Naive thymus-derived CD4-positive, alpha-beta T cell (primary cell): ENCODE data around the gene ABCG4. TPM values are rescaled to one million over a fixed set of nuclear protein-coding genes. Genes with fewer than 3 reads are reported as not detected.

ENCODE experiments used
- ATAC-seq: fragments of 150-1000 bp; cut with Tn5 transposase; 2 replicates; pipeline ENCODE4 v1.10.0; 2021; ENCODE audit warnings: mild to moderate bottlenecking, moderate library complexity
- CTCF ChIA-PET: fragments of 350-600 bp; sonication (Branson Sonifier 250); formaldehyde crosslinking; loops from one replicate; lab custom pipeline; 2021; ENCODE audit warnings: antibody characterized with exemption; lab: Charles Lee
- POLR2A ChIA-PET: fragments of 350-600 bp; sonication (Branson Sonifier 250); formaldehyde crosslinking; loops from one replicate; lab custom pipeline; 2021; ENCODE audit warnings: antibody characterized with exemption, inconsistent platforms; lab: Charles Lee
- DNase-seq, 9 donors: peaks; one replicate each; pipeline versions ENCODE4 v3.0.0 to v3.0.0-alpha.2; 2020 to 2022; ENCODE audit warnings: mixed read lengths in 1 of 9
- H3K27ac ChIP-seq: one replicate; pipeline ENCODE4 v1.7.0; 2013; ENCODE audit warnings: mild to moderate bottlenecking, low read depth, low read length, moderate library complexity
- H3K27me3 ChIP-seq, 2 donors: one replicate each; pipeline ENCODE4 v1.7.0; 2013; ENCODE audit warnings: low read length in 2 of 2, mild to moderate bottlenecking in 2 of 2, moderate library complexity in 2 of 2; ENCODE audit not compliant: control insufficient read depth in 2 of 2, insufficient read depth in 2 of 2
- H3K36me3 ChIP-seq, 3 experiments: 1 replicate in 2 of 3; 2 replicates in 1 of 3; pipeline ENCODE4 v1.7.0; 2013; ENCODE audit warnings: low read length in 3 of 3, mild to moderate bottlenecking in 3 of 3, moderate library complexity in 1 of 3; ENCODE audit not compliant: insufficient read depth in 3 of 3, control insufficient read depth in 2 of 3
- H3K4me1 ChIP-seq, 2 donors: one replicate each; pipeline ENCODE4 v1.7.0; 2013; ENCODE audit warnings: low read length in 2 of 2, mild to moderate bottlenecking in 2 of 2, moderate library complexity in 1 of 2; ENCODE audit not compliant: control insufficient read depth in 2 of 2, insufficient read depth in 2 of 2
- H3K4me3 ChIP-seq: 2 replicates; pipeline ENCODE4 v1.7.0; 2013; ENCODE audit warnings: mild to moderate bottlenecking, low read length
- H3K9me3 ChIP-seq, 3 experiments: 1 replicate in 2 of 3; 2 replicates in 1 of 3; pipeline ENCODE4 v1.7.0; 2013; ENCODE audit warnings: low read length in 3 of 3; ENCODE audit not compliant: control insufficient read depth in 2 of 3
- H3K27ac Mint-ChIP-seq, 9 donors: one replicate each; pipeline ENCODE4 v1.8.0; 2020 to 2022; ENCODE audit warnings: mixed read lengths in 9 of 9, mild to moderate bottlenecking in 8 of 9, moderate library complexity in 5 of 9, inconsistent platforms in 2 of 9
- H3K27me3 Mint-ChIP-seq, 5 donors: one replicate each; pipeline ENCODE4 v1.8.0; 2021 to 2022; ENCODE audit warnings: mixed read lengths in 5 of 5, mild to moderate bottlenecking in 1 of 5
- H3K36me3 Mint-ChIP-seq, 5 donors: one replicate each; pipeline ENCODE4 v1.8.0; 2020 to 2022; ENCODE audit warnings: mixed read lengths in 5 of 5, mild to moderate bottlenecking in 3 of 5, inconsistent platforms in 1 of 5
- H3K4me1 Mint-ChIP-seq, 7 donors: one replicate each; pipeline ENCODE4 v1.8.0; 2020 to 2022; ENCODE audit warnings: mixed read lengths in 7 of 7, mild to moderate bottlenecking in 3 of 7, inconsistent platforms in 1 of 7
- H3K4me3 Mint-ChIP-seq, 10 donors: one replicate each; pipeline ENCODE4 v1.8.0; 2020 to 2022; ENCODE audit warnings: mild to moderate bottlenecking in 10 of 10, mixed read lengths in 10 of 10, moderate library complexity in 6 of 10, inconsistent platforms in 2 of 10
- H3K9me3 Mint-ChIP-seq, 11 donors: one replicate each; pipeline ENCODE4 v1.8.0; 2020 to 2022; ENCODE audit warnings: mixed read lengths in 11 of 11, mild to moderate bottlenecking in 4 of 11, inconsistent platforms in 1 of 11, moderate library complexity in 1 of 11
- intact Hi-C, 2 donors: fragments of 100-400 bp; cut with micrococcal nuclease; formaldehyde crosslinking; loops; one replicate each; pipeline ENCODE4 v1.15.1; 2023
- polyA plus RNA-seq, 2 donors: library from polyadenylated mRNA; unstranded; fragments of 300-500 nt; fragmentation: Illumina TruSeq; gene quantifications; one replicate each; pipeline ENCODE4 v1.2.3, GENCODE V29; 2021
- total RNA-seq, 6 experiments: library from RNA in 5 of 6; stranded (reverse) in 5 of 6; gene quantifications; 1 replicate in 5 of 6; 2 replicates in 1 of 6; pipeline ENCODE4 v1.2.3 and lab custom pipeline; 2021 to 2026

The ABCG4 gene
- total RNA-seq (under 1 TPM in 1 of 5 experiments, not detected in 4; 0.13 TPM), polyA plus RNA-seq (not detected), total RNA-seq (lab: John Stamatoyannopoulos, UW) (not detected)

DNA sequence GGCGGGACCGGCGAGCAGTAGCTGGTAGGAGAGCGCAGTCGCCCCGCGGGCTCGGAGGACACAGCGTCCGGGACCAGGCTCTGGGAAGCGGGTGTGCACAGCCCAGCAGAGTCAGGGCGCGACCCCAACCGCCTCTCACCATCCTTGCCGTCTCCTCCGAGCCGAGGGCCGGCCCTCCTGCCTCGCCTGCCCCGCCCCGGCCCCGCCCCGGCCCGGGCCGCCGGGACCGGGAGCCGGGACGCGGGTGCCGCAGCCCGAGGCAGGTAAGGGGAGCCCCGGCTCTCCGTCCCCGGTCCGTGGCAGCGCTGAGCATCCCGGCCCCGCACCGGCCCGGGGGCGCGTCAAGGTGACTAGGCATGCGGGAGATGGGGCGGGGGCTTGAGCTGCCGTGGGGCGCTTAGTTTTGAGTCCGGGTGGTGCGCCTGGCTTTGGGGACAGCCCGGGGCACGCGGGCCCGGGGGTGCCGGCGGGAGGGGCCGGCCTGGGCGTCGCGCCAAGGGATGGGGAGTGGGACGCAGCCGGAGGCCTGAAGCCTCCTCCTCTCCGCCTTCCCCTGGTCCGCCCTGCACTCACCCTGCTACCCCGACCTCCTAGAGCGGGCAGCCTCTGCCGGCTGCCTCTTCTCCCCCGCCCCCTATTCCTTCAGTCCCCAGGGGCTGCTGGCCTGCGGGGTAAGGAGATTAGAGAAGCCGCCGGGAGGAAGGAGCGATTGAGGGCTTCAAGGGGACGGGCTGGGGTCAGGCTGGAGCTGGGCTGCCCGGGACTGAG is at the start of gene ABCG4:
Gene ABCG4, plus strand, starts transcription at position 35 of the 768 bp plus-strand sequence. CDS start 914 bp downstream, outside the sequence.
- Histone ChIP-seq H3K27ac (no peak within 1 kb of the TSS), H3K9me3 (no peaks in the 10 kb centered on the region), H3K4me1 (peaks cover 0 to 11% of the 10 kb centered on the region in 2 donors), H3K36me3 (no peaks in the 10 kb centered on the region), H3K27me3 (no peaks in the 10 kb centered on the region), H3K4me3 (peak within 1 kb of the TSS; percentile 52)
- H3K27me3 Mint-ChIP-seq: peaks cover 25 to 71% (median 28%) of the 10 kb centered on the region in 5 donors
- H3K4me3 Mint-ChIP-seq: peak within 1 kb of the TSS; percentile 76 to 86 (median 79)
- ATAC-seq: peak; percentile 50
- peak in 7 of 9 donors; percentile 17 to 52 (median 24) for DNase-seq
- peaks cover 0 to 26% (median 17%) of the 10 kb centered on the region in 7 donors for H3K4me1 Mint-ChIP-seq
- H3K27ac Mint-ChIP-seq: peak within 1 kb of the TSS in 1 of 9 donors; percentile 25
- H3K36me3 Mint-ChIP-seq: no peaks in the 10 kb centered on the region
- intact Hi-C loops: loop anchor here (1.0 to 5.0 kb wide), 7 partner anchors 20 to 54 kb away; partner anchors contain the start of genes C2CD2L (in 1 of the 2), HINFP (in 1 of the 2) and NLRX1 (in 1 of the 2)
- POLR2A ChIA-PET: interaction anchor here (0.7 to 1.5 kb wide), 5 partner anchors 20 to 55 kb away, joined by 3 to 5 read pairs (median 3); partner anchors contain the start of gene DPAGT1
- CTCF ChIA-PET: no interaction called here
- no peaks in the 10 kb centered on the region for H3K9me3 Mint-ChIP-seq

GRCh38 chr11:119099711-119100110 is 49.1 kb upstream of the ABCG4 start:
- H3K9me3 ChIP-seq: no peaks in the 10 kb centered on the region
- H3K27ac Mint-ChIP-seq: peak overlapping the region in 5 of 9 donors; percentile 18 to 99 (median 89)
- H3K4me1 Mint-ChIP-seq: peaks cover 13 to 61% (median 44%) of the 10 kb centered on the region in 7 donors
- no peak overlapping the region for H3K4me3 ChIP-seq
- peaks cover 0 to 3% (median 0%) of the 10 kb centered on the region in 5 donors for H3K27me3 Mint-ChIP-seq
- DNase-seq: no peak
- ChIA-PET POLR2A (interaction anchor here (0.6 to 20.2 kb wide), 7 partner anchors 13 to 467 kb away, joined by 3 to 435 read pairs (median 5); partner anchors contain the start of genes HINFP, HMBS and VPS11), CTCF (interaction anchor here (1.1 to 1.2 kb wide), 2 partner anchors 16 to 237 kb away, joined by 3 to 4 read pairs; no protein-coding TSS in a partner anchor)
- no peak for ATAC-seq
- no peaks in the 10 kb centered on the region for H3K27me3 ChIP-seq
- H3K9me3 Mint-ChIP-seq: peaks cover 0 to 6% (median 0%) of the 10 kb centered on the region in 11 donors
- no peak overlapping the region for H3K27ac ChIP-seq
- intact Hi-C loops: loop anchor here (2.0 to 5.0 kb wide), 6 partner anchors 15 to 1867 kb away; partner anchors contain the start of genes BCL9L (in 1 of the 2), CENATAC (in 1 of the 2), DDX6 (in 1 of the 2) and HMBS (in 1 of the 2)
- H3K4me1 ChIP-seq: peaks cover 21 to 26% of the 10 kb centered on the region in 2 donors
- peaks cover 9 to 21% (median 17%) of the 10 kb centered on the region in 3 experiments for H3K36me3 ChIP-seq
- H3K4me3 Mint-ChIP-seq: peak overlapping the region in 9 of 10 donors; percentile 23 to 100 (median 96)
- H3K36me3 Mint-ChIP-seq: peaks cover 4 to 19% (median 15%) of the 10 kb centered on the region in 5 donors

GRCh38 chr11:119100246-119100970 is 48.4 kb upstream of the ABCG4 start:
- H3K4me1 Mint-ChIP-seq: peaks cover 18 to 64% (median 47%) of the 10 kb centered on the region in 7 donors
- peak overlapping the region; percentile 79 for H3K4me3 ChIP-seq
- peak overlapping the region; percentile 91 to 100 (median 96) for H3K4me3 Mint-ChIP-seq
- H3K9me3 Mint-ChIP-seq: peaks cover 0 to 2% (median 0%) of the 10 kb centered on the region in 11 donors
- intact Hi-C loops: loop anchor here (2.0 to 5.0 kb wide), 6 partner anchors 16 to 1868 kb away; partner anchors contain the start of genes BCL9L (in 1 of the 2), CENATAC (in 1 of the 2), DDX6 (in 1 of the 2) and HMBS (in 1 of the 2)
- ChIA-PET POLR2A (interaction anchor here (1.3 to 20.2 kb wide), 3 partner anchors 14 to 33 kb away, joined by 3 to 435 read pairs (median 10); partner anchors contain the start of genes HINFP and VPS11), CTCF (interaction anchor here (1.2 kb wide), 1 partner anchor 16 kb away, joined by 4 read pairs; no protein-coding TSS in a partner anchor)
- no peaks in the 10 kb centered on the region for H3K27me3 ChIP-seq
- H3K9me3 ChIP-seq: no peaks in the 10 kb centered on the region
- peak overlapping the region; percentile 53 to 99 (median 81) for H3K27ac Mint-ChIP-seq
- peaks cover 0 to 2% (median 0%) of the 10 kb centered on the region in 5 donors for H3K27me3 Mint-ChIP-seq
- peak overlapping the region; percentile 95 for H3K27ac ChIP-seq
- H3K4me1 ChIP-seq: peaks cover 21 to 26% of the 10 kb centered on the region in 2 donors
- ATAC-seq (no peak), DNase-seq (no peak)
- H3K36me3 Mint-ChIP-seq: peaks cover 4 to 17% (median 13%) of the 10 kb centered on the region in 5 donors
- peaks cover 9 to 21% (median 17%) of the 10 kb centered on the region in 3 experiments for H3K36me3 ChIP-seq

DNA sequence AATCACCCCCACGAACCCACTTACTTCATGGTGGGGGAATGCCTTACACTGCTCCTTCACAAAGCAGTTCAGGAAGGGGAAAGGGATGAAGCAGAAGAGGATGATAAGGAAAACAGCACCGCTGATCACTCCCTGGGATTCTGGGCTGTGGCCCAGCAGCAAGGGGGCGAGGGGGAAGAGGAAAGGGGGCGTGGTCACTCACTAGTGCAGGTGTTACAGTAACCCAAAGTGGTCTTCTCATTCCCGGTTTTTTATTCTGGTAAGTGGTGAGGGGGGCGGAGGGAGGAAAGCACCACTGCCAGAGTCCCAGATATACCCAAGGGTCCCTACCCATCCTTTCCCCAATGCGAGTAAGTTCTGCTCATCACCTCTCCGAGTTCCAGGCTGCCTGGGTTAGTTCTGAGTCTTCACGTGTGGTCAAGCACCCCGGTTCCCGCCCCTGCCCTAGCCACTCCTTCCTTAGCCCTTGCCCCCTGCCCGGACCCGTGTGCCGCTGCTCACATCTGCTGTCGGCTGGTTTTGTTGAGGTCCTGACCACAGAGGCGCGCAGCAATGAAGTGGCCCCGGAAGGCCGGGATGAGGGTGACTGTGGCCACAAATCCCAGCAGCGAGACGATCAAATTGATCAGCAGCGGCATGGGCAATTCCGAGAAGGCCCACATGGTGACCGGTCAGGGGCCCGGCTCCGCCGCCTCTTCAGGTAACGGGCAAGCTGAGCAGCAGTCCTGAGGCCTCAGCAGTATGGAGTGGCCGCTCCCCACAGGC is 47.7 kb upstream of the ABCG4 start:
- Mint-ChIP-seq H3K27me3 (no peaks in the 10 kb centered on the region), H3K4me1 (peaks cover 22 to 60% (median 49%) of the 10 kb centered on the region in 7 donors), H3K36me3 (peaks cover 4 to 17% (median 11%) of the 10 kb centered on the region in 5 donors), H3K4me3 (peak overlapping the region; percentile 91 to 100 (median 96)), H3K27ac (peak overlapping the region; percentile 98 to 100 (median 99)), H3K9me3 (no peaks in the 10 kb centered on the region)
- peaks cover 9 to 21% (median 17%) of the 10 kb centered on the region in 3 experiments for H3K36me3 ChIP-seq
- ATAC-seq (no peak), DNase-seq (no peak)
- H3K27ac ChIP-seq: peak overlapping the region; percentile 95
- peak overlapping the region; percentile 79 for H3K4me3 ChIP-seq
- POLR2A ChIA-PET: interaction anchor here (0.8 to 20.2 kb wide), 20 partner anchors 10 to 760 kb away, joined by 3 to 435 read pairs (median 5); partner anchors contain the start of genes ABCG4, CENATAC, HINFP and HMBS
- H3K9me3 ChIP-seq: no peaks in the 10 kb centered on the region
- peaks cover 16 to 20% of the 10 kb centered on the region in 2 donors for H3K4me1 ChIP-seq
- no peaks in the 10 kb centered on the region for H3K27me3 ChIP-seq
- intact Hi-C loops: loop anchor here (1.0 to 5.0 kb wide), 9 partner anchors 16 to 1869 kb away; partner anchors contain the start of genes CENATAC (in 2 of the 2), VPS11 (in 2 of the 2), BCL9L (in 1 of the 2) and DDX6 (in 1 of the 2)
- CTCF ChIA-PET: interaction anchor here (0.9 to 1.8 kb wide), 9 partner anchors 11 to 204 kb away, joined by 3 to 9 read pairs (median 4); partner anchors contain the start of genes CBL, HINFP and NLRX1
